Activated T-cell treated with anti-CD3 and anti-CD28 coated beads for 48 hours (primary cell): ENCODE measurements around the gene FBXO28.

ENCODE experiments used
- DNase-seq: peaks from one replicate; pipeline ENCODE4 v3.0.0-alpha.2; 2020; ENCODE audit warnings: low read depth

The FBXO28 gene

DNA sequence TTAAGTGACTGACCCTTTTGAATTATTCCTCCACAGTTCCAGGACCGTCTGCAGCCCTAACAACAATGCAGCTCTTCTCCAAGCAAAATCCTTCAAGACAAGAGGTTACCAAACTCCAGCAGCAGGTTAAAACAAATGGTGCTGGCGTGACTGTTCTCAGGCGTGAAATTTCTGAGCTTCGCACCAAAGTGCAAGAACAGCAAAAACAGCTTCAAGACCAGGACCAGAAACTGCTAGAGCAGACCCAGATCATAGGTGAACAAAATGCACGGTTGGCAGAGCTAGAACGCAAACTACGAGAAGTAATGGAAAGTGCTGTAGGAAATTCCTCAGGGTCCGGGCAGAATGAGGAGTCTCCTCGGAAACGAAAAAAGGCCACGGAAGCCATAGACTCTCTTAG is 43.4 kb downstream of the FBXO28 start:
- DNase-seq = no peak

- no peak for DNase-seq
Measured at GRCh38 chr1:224159541-224159940, 45.6 kb downstream of the FBXO28 start.

- DNase-seq = no peak
Measured at GRCh38 chr1:224160171-224160682, 46.3 kb downstream of the FBXO28 start.

- DNase-seq = no peak
Measured at GRCh38 chr1:224162768-224163167, 48.9 kb downstream of the FBXO28 start.

- DNase-seq = no peak
Measured at GRCh38 chr1:224163311-224163710, 49.4 kb downstream of the FBXO28 start.

- no peak for DNase-seq
Measured at GRCh38 chr1:224168859-224169380, 55.0 kb downstream of the FBXO28 start.

DNA sequence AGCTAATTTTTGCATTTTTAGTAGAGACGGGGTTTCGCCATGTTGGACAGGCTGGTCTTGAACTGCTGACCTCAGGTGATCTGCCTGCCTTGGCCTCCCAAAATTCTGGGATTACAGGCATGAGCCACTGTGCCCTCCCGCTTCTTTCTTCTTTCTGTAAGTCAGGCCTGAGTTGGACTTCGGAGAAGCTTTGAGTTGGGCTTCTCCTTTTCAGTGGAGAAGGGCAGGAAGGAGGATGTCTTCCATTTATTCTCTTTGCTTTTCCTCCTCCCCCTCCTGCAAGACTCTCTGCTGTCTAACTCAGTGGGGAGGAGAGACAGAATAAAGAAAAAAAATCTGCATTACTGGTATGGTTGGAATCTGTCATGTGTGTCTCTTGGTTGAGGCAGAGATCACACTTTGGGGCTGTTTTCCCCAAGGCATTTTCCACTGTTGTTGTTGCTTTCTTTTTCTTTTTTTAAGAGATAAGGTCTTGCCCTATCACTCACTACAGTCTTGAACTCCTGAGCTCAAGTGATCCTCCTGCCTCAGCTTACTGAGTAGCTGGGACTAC is 55.9 kb downstream of the FBXO28 start:
- no peak for DNase-seq

DNA sequence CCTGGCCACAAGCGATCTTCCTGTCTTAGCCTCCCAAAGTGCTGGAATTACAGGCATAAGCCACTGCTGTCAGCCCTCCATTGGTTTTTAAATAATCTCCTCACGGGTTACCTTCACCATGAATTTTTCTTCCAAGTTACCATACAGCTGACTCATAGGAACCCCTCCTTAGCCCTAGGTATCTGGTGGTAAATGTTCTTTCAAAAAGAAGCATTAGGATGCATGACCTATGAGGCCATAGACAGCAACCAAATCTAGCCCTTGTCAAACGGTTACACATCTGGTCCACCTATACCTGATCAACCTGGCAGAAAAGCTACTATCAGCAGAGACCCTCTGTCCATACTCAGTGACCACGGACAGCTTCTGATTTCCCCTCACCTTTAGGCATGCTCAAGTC is 56.4 kb downstream of the FBXO28 start:
- no peak for DNase-seq

DNA sequence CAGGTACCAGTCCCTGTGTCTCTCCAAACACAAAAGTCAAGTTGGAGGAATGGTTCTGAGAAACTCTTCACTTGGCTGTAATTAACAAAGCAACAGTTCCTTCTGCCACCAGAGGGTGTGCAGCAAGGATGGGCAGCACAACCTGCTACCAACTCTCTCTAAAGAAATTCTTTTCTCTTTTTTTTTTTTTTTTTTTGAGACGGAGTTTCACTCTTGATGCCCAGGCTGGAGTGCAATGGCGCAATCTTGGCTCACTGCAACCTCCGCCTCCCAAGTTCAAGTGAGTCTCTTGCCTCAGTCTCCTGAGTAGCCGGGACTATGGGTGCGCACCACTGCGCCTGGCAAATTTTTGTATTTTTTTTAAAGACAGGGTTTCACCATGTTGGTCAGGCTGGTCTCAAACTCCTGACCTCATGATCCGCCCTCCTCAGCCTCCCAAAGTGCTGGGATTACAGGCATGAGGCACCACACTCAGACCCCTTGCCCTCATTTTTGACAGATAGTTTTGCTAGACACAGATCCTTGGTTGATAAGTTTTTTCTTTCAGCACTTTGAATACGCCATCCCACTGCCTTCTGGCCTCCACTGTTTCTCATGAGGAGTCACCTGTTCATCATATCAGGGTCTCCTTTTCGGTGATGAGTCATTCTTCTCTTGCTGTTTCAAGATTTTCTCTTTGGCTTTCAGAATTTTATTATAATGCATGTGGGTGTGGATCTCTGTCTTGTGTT is 57.0 kb downstream of the FBXO28 start:
- DNase-seq = no peak

- no peak for DNase-seq
Measured at GRCh38 chr1:224172229-224172628, 58.3 kb downstream of the FBXO28 start.

DNA sequence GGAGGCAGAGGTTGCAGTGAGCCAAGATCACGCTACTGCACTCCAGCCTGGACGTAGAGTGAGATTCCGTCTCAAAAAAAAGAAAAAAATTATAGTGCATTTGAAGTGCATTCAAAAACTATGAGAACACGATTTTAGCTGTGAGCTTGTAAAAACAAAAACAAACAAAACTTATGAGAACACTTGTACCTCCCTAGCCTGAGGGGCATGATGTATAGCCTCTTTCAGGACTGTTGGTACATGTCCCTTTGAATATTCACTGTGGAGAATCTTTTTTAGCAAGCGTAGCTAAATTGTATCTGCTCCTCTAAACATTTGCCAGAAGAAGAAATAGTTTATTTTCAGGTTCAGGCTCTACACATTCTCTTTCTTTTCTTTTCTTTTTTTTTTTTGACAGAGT is 59.6 kb downstream of the FBXO28 start:
- DNase-seq = no peak

GRCh38 chr1:224175617-224176016 is 61.7 kb downstream of the FBXO28 start:
- no peak for DNase-seq

DNA sequence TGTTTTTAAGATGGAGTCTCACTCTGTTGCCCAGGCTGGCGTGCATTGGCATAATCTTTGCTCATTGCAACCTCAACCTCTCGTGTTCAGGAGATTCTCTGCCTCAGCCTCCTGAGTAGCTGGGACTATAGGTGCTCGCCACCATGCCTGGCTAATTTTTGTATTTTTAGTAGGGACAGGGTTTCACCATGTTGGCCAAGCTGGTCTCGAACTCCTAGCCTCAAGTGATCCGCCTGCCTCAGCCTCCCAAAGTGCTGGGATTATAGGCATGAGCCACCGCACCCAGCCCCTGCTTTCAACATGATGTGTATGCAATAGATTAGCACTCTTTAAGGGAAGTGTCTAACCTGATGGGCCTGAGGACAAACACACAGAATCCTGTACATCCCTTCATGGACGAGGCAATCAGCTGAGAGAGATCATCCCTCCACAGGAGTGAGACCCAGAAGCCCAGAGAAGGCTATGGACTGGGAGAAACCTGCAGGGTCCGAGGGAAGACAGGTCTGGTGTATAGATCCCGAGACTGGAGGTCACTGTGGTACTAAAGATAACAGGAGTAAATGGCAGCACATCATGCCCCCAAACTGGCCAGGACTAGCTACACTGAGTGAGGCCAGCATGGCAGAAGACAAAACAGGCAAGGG is 63.6 kb downstream of the FBXO28 start:
- DNase-seq = no peak

GRCh38 chr1:224178894-224179293 is 65.0 kb downstream of the FBXO28 start:
- no peak for DNase-seq

DNA sequence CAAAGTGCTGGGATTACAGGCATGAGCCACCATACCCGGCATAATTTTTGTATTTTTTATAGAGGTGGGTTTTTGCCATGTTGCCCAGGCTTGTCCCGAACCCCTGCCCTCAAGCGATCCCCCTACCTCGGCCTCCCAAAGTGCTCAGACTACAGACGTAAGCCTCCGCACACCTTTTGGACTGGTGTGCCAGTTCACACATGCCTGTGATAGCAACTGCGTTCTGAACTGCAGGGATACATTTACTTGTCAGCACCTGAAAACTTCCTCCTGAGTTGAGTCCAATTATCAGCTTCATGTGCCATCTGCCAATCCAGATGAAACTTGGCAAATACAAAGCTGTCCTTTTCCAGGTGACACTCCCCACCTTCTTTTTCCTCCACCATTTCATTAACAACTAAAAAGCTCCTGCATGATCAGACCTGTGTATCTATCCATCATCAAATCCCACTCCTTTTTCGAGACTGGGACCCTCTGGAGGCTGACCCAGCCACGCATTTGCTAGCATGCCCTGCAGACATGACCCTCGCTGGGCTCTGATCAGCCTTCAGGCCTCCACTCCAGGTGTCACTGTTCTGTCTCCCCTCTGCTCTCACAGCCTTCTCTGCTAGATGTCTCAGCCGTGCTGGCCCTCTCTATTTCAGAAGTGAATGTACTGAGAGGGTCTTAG is 67.0 kb downstream of the FBXO28 start:
- DNase-seq = no peak

DNA sequence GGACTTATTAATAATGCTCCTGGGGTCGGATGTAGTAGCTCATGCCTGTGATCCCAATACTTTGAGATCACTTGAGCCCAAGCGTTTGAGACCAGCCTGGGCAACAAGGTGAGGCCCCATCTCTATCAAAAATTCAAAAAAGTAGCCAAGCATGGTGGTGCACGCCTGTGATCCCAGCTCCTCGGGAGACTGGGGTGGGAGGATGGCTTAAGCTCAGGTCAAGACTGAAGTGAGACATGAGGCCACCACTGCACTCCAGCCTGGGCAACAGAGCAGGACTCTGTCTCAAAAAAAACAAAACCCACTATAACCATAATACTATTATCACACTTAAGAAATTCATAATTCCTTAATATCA is 67.5 kb downstream of the FBXO28 start:
- no peak for DNase-seq

DNA sequence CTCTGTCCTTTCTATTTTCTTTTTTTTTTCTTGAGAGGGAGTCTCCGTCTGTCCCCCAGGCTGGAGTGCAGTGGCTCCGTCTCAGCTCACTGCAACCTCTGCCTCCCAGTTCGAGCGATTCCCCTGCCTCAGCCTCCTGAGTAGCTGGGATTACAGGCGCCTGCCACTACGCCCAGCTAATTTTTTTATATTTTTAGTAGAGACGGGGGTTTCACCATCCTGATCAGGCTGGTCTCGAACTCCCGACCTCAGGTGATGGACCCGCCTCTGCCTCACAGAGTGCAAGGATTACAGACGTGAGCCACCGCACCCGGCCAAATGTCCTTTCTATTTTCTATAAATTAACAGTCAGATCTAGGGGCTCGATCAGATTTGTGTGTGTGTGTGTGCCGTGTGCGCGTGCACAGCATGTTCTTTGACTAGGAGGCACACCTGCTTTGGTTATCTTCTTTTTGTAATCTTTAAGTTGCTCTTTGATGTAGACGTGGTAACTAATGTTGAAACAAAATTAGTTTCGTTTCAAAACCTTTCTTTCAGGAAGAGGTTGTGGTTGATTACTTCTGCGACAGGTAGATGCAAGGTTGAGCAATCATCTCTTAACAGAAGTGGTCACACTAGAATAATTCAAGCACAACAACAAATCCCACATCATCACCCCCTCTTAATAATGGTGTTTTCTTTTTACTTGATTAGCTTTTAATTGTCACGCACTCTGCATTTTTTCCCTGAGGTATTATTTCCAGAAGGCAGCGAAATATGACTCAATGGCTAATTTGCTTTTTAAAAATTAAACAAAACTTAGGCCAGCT is 68.3 kb downstream of the FBXO28 start:
- DNase-seq = peak; percentile 28

- peak; percentile 80 for DNase-seq
Measured at GRCh38 chr1:224182866-224183590, 69.1 kb downstream of the FBXO28 start, which contains the start of gene DEGS1. TSS of gene DEGS1 (plus strand) at chr1:224183240. CDS start at chr1:224183337, 97 bp downstream.

- DNase-seq = peak; percentile 69
Measured at GRCh38 chr1:224183591-224184312, 69.8 kb downstream of the FBXO28 start.

DNA sequence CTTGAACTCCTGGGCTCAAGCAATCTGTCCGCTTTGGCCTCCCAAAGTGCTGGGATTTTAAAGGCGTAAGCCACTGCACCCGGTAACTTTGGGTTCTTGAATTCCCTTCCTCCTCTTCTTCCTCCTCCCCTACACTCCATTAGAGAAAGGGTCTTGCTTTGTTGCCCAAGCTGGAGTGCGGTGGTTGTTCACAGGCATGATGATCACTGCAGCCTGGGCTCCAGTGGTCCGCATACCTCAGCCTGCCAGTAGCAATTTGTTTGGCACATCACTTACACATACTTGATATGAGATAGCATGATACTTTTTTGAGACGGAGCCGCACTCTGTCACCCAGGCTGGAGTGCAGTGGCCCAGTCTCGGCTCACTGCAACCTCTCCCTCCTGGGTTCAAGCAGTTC is 71.3 kb downstream of the FBXO28 start:
- no peak for DNase-seq
